GM12801 (cell line): Measurements from ENCODE around the gene NSMCE4A.

Experiments
- CTCF ChIP-seq: IDR thresholded peaks from one replicate; pipeline ENCODE4 v1.5.1; 2011; ENCODE audit warnings: control low read depth; ENCODE audit not compliant: insufficient read length; ENCODE audit errors: extremely low read depth

Gene NSMCE4A

GRCh38 chr10:121926157-121926556 lies 48.9 kb downstream of the NSMCE4A start:
- no peak for TF ChIP-seq CTCF

- TF ChIP-seq CTCF, result no peak
Measured at GRCh38 chr10:121921238-121921931, 53.6 kb downstream of the NSMCE4A start.

- TF ChIP-seq CTCF, result no peak
Measured at GRCh38 chr10:121919666-121920065, 55.4 kb downstream of the NSMCE4A start.

- no peak for TF ChIP-seq CTCF
Measured at GRCh38 chr10:121914661-121915060, 60.4 kb downstream of the NSMCE4A start.

- no peak for TF ChIP-seq CTCF
Measured at GRCh38 chr10:121911421-121911697, 63.7 kb downstream of the NSMCE4A start.

GRCh38 chr10:121910673-121911420 lies 64.2 kb downstream of the NSMCE4A start:
- TF ChIP-seq CTCF, result no peak
